GM12878 (cell line): ENCODE results near the gene C1QTNF1. TPM values are rescaled to one million over a fixed set of nuclear protein-coding genes. Genes with fewer than 3 reads are reported as not detected.

Source experiments
- ATAC-seq: fragments of 200-7000 bp; cut with Tn5 transposase; 3 replicates; pipeline ENCODE4 v1.9.1; 2020; ENCODE audit warnings: mild to moderate bottlenecking, moderate library complexity
- BruUV-seq: library from RNA; stranded (reverse); fragments of 400-500 nt; replicated peaks from 2 replicates; lab custom pipeline; 2021; lab: Mats Ljungman, UMichigan
- CTCF ChIA-PET: fragments of 300-600 bp; sonication (Branson Sonifier 250); formaldehyde crosslinking; extraction: SDS; loops from one replicate; lab custom pipeline; 2021; ENCODE audit warnings: inconsistent platforms; lab: Yijun Ruan, JAX
- POLR2A ChIA-PET: fragments of 350-600 bp; formaldehyde crosslinking; extraction: SDS; loops from one replicate; lab custom pipeline; 2021; ENCODE audit warnings: inconsistent platforms; lab: Charles Lee
- RAD21 ChIA-PET: fragments of 300-600 bp; sonication (Branson Sonifier 250); formaldehyde crosslinking; loops from one replicate; lab custom pipeline; 2023; ENCODE audit warnings: antibody characterized with exemption; ENCODE audit not compliant: unreplicated experiment; lab: Charles Lee
- SMC1A ChIA-PET: fragments of 300-600 bp; sonication (Branson Sonifier 250); formaldehyde crosslinking; loops from one replicate; lab custom pipeline; 2023; ENCODE audit not compliant: unreplicated experiment, uncharacterized antibody; lab: Charles Lee
- DNase-seq: peaks from one replicate; pipeline ENCODE4 v3.0.0-alpha.2; 2011; ENCODE audit warnings: low read depth, low spot score
- FAIRE-seq: peaks from 3 replicates; lab custom pipeline; 2011; peaks lifted over from hg19 to GRCh38; lab: Jason Lieb, UNC
- H2AFZ ChIP-seq: 2 replicates; pipeline ENCODE4 v1.6.0; 2011; ENCODE audit warnings: low read depth, low read length, control low read depth; ENCODE audit not compliant: control insufficient read depth
- H3K27ac ChIP-seq: 2 replicates; pipeline ENCODE4 v1.5.1; 2011; ENCODE audit warnings: control low read depth; ENCODE audit not compliant: control insufficient read depth, insufficient read depth
- H3K27me3 ChIP-seq, 2 experiments: replicated peaks in 1 of 2; 2 replicates each; pipeline versions ENCODE4 v1.6.0 to v1.6.1; 2011; ENCODE audit warnings: low read length in 1 of 2; ENCODE audit not compliant: control insufficient read depth in 2 of 2, insufficient read depth in 2 of 2
- H3K36me3 ChIP-seq, 2 experiments: 2 replicates each; pipeline ENCODE4 v1.5.1; 2011; ENCODE audit warnings: low read length in 1 of 2; ENCODE audit not compliant: control insufficient read depth in 2 of 2, insufficient read depth in 2 of 2
- H3K4me1 ChIP-seq: 2 replicates; pipeline ENCODE4 v1.6.1; 2011; ENCODE audit warnings: mild to moderate bottlenecking, low read length, moderate library complexity, mixed read lengths; ENCODE audit not compliant: control insufficient read depth, insufficient read depth
- H3K4me2 ChIP-seq: 2 replicates; pipeline ENCODE4 v1.6.0; 2011; ENCODE audit warnings: control low read depth; ENCODE audit not compliant: control insufficient read depth, insufficient read depth
- H3K4me3 ChIP-seq: fragments of 200-600 bp; sonication (generic); 2 replicates; pipeline ENCODE4 v1.5.1; 2016
- H3K79me2 ChIP-seq: 2 replicates; pipeline ENCODE4 v1.6.0; 2011; ENCODE audit warnings: low read length; ENCODE audit not compliant: control insufficient read depth, insufficient read depth
- H3K9ac ChIP-seq: 2 replicates; pipeline ENCODE4 v1.8.0; 2011; ENCODE audit warnings: low read length, control low read depth, mixed read lengths; ENCODE audit not compliant: control insufficient read depth, insufficient read depth
- H3K9me3 ChIP-seq: replicated peaks from 3 replicates; pipeline ENCODE4 v1.5.1; 2011; ENCODE audit warnings: mild to moderate bottlenecking, low read length; ENCODE audit not compliant: control insufficient read depth, insufficient read depth
- H4K20me1 ChIP-seq: 2 replicates; pipeline ENCODE4 v1.6.0; 2011; ENCODE audit not compliant: control insufficient read depth, insufficient read depth
- CHD2 ChIP-seq: IDR thresholded peaks from 2 replicates; pipeline ENCODE4 v1.6.1; 2011; ENCODE audit warnings: low read depth, low read length, improper control_type of control experiment, borderline replicate concordance
- ESRRA ChIP-seq: IDR thresholded peaks from 2 replicates; pipeline ENCODE4 v1.6.1; 2012; ENCODE audit warnings: mild to moderate bottlenecking, low read length, improper control_type of control experiment
- IKZF1 ChIP-seq: fragments of 450-650 bp; conservative IDR thresholded peaks from 2 replicates; pipeline ENCODE4 v1.6.1; 2017; ENCODE audit warnings: antibody characterized with exemption, mild to moderate bottlenecking
- POLR2AphosphoS5 ChIP-seq: IDR thresholded peaks from 2 replicates; pipeline ENCODE4 v1.6.1; 2011; ENCODE audit warnings: mild to moderate bottlenecking, low read length, inconsistent platforms
- RUNX3 ChIP-seq: IDR thresholded peaks from 2 replicates; pipeline ENCODE4 v1.6.1; 2012; ENCODE audit warnings: low read length, inconsistent platforms
- SMAD5 ChIP-seq: IDR thresholded peaks from 2 replicates; pipeline ENCODE4 v1.6.1; 2016; ENCODE audit warnings: antibody characterized with exemption, low read depth
- SMC3 ChIP-seq: IDR thresholded peaks from 2 replicates; pipeline ENCODE4 v1.6.1; 2011; ENCODE audit warnings: low read length, improper control_type of control experiment, borderline replicate concordance
- SUZ12 ChIP-seq: fragments of 200-600 bp; sonication (generic); IDR thresholded peaks from one replicate; pipeline ENCODE4 v1.6.1; 2018; ENCODE audit warnings: antibody characterized with exemption, mild to moderate bottlenecking; ENCODE audit not compliant: unreplicated experiment
- TCF3 ChIP-seq: IDR thresholded peaks from 2 replicates; pipeline ENCODE4 v1.6.1; 2012; ENCODE audit warnings: low read depth, mild to moderate bottlenecking, low read length, borderline replicate concordance; ENCODE audit not compliant: insufficient read depth
- WGBS: methylation state at CpG from one replicate; pipeline ENCODE4 v1.1.6; 2016; ENCODE audit warnings: low lambda C conversion rate; ENCODE audit not compliant: insufficient replicate concordance, insufficient coverage; ENCODE audit errors: missing lambda C conversion rate; 5-methylcytosine and 5-hydroxymethylcytosine counted together
- in situ Hi-C: fragments of 300-500 bp; cut with MboI; formaldehyde crosslinking; loops from 9 replicates; pipeline ENCODE4 v1.14.3; 2018; ENCODE audit warnings: mixed read lengths
- intact Hi-C: fragments of 100-400 bp; cut with micrococcal nuclease; formaldehyde crosslinking; loops from one replicate; pipeline ENCODE4 v1.14.2; 2022; ENCODE audit not compliant: unreplicated experiment
- polyA plus RNA-seq, 11 experiments: library from polyadenylated mRNA; depleted of rRNA in 4 of 11; unstranded in 6 of 11; stranded (reverse) in 5 of 11; fragments of >200 nt; fragmentation: Nextera tagmentation in 4 of 11; fragmentation: Illumina TruSeq in 1 of 11; extraction: Ambion mirVana in 4 of 11; extraction: Trizol in 1 of 11; gene quantifications; 1 replicate in 1 of 11; 2 replicates in 10 of 11; pipeline versions ENCODE4 v1.2.1 to v1.2.3, GENCODE V29; 2011 to 2016; ENCODE audit warnings: inconsistent platforms in 2 of 11, missing spikeins in 2 of 11, low read depth in 1 of 11
- total RNA-seq, 4 experiments: library from RNA; depleted of rRNA in 3 of 4; stranded (reverse); fragments of >200 nt in 3 of 4; fragmentation: Illumina TruSeq in 1 of 4; extraction: Trizol in 1 of 4; gene quantifications; 2 replicates each; pipeline versions ENCODE4 v1.2.1 to v1.2.3, GENCODE V29; 2013 to 2021
- TF ChIP-seq, protein P1 (sequence below): IDR thresholded peaks from 2 replicates; pipeline ENCODE4 v1.6.1; 2012; ENCODE audit warnings: mild to moderate bottlenecking, low read depth, low read length
- TF ChIP-seq, protein P2 (sequence below): fragments of 450-650 bp; formaldehyde crosslinking; IDR thresholded peaks from 2 replicates; pipeline ENCODE4 v1.4.0; 2020; ENCODE audit warnings: mild to moderate bottlenecking, moderate library complexity
- TF ChIP-seq, protein P3 (sequence below): fragments of 450-650 bp; IDR thresholded peaks from 2 replicates; pipeline ENCODE4 v1.6.1; 2018; ENCODE audit warnings: borderline replicate concordance, mild to moderate bottlenecking; ENCODE audit not compliant: partially characterized antibody

C1QTNF1 gene
- total and polyA plus RNA-seq, 10 of the 15 experiments (the other 5 are each of a cell fraction or from before 2014, with no cell fraction given) = 0.05 to 1.1 (median 0.15) TPM; not detected in 4

DNA sequence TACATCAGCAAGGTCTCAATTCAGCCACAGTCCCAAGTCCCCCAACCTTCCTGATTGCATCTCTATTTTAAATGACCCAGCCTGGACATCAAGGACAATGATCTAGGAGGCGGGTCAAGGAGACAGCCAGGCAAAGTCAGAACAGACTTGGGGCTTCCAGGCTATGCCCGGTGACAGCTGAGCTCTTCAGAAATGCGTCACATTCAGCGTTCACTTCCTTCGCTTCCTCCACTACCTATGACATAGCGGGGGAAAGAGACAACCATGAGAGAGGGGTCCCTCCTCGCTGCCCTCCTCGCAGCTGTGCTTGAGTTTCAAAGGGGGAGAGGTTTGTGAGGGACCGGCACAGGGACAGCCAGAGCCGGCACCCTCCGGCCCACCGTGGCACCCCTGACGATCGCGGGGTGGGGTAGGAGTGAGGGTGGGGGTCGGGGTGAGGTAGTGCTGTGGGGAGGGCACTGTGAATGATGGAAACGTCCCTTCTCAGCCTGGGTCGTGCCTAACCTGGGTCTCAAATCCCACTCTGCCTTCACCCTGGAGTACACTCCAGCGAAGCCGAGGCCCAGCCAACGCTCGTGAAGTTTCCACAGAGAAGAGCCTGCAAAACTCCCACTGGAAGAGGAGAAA, 31.9 kb upstream of the C1QTNF1 start:
- H3K27ac ChIP-seq = no peak overlapping the region
- no peaks in the 10 kb centered on the region for H3K27me3 ChIP-seq
- H3K9ac ChIP-seq = no peak overlapping the region
- BruUV-seq = no TSS peak
- ChIA-PET SMC1A (no interaction called here), RAD21 (no interaction called here), CTCF (interaction anchor here (0.9 kb wide), 1 partner anchor 21 kb away, joined by 3 read pairs; no protein-coding TSS in a partner anchor), POLR2A (no interaction called here)
- H3K9me3 ChIP-seq = no peaks in the 10 kb centered on the region; the same call in 2 of the 3 replicates
- no peak overlapping the region for H2AFZ ChIP-seq
- peaks cover 5% of the 10 kb centered on the region; the same call in 1 of the 2 replicates for H4K20me1 ChIP-seq
- peaks cover 10 to 23% of the 10 kb centered on the region in 2 experiments for H3K36me3 ChIP-seq
- H3K79me2 ChIP-seq = no peaks in the 10 kb centered on the region
- H3K4me2 ChIP-seq = no peak overlapping the region
- intact Hi-C loops (no loop called here), in situ Hi-C loops (no loop called here)
- WGBS = 91% methylated on average over 18 of the region's 22 CpGs
- H3K4me1 ChIP-seq = no peaks in the 10 kb centered on the region; the same call in 1 of the 2 replicates
- no peak overlapping the region for H3K4me3 ChIP-seq
- DNase-seq = no peak
- FAIRE-seq = no peak
- ATAC-seq = no peak
- TF ChIP-seq IKZF1 (no peak), POLR2AphosphoS5 (no peak), RUNX3 (no peak), SMC3 (no peak), TCF3 (no peak), ESRRA (no peak), CHD2 (no peak), SUZ12 (no peak), SMAD5 (no peak)
- TF ChIP-seq, protein P1, sequence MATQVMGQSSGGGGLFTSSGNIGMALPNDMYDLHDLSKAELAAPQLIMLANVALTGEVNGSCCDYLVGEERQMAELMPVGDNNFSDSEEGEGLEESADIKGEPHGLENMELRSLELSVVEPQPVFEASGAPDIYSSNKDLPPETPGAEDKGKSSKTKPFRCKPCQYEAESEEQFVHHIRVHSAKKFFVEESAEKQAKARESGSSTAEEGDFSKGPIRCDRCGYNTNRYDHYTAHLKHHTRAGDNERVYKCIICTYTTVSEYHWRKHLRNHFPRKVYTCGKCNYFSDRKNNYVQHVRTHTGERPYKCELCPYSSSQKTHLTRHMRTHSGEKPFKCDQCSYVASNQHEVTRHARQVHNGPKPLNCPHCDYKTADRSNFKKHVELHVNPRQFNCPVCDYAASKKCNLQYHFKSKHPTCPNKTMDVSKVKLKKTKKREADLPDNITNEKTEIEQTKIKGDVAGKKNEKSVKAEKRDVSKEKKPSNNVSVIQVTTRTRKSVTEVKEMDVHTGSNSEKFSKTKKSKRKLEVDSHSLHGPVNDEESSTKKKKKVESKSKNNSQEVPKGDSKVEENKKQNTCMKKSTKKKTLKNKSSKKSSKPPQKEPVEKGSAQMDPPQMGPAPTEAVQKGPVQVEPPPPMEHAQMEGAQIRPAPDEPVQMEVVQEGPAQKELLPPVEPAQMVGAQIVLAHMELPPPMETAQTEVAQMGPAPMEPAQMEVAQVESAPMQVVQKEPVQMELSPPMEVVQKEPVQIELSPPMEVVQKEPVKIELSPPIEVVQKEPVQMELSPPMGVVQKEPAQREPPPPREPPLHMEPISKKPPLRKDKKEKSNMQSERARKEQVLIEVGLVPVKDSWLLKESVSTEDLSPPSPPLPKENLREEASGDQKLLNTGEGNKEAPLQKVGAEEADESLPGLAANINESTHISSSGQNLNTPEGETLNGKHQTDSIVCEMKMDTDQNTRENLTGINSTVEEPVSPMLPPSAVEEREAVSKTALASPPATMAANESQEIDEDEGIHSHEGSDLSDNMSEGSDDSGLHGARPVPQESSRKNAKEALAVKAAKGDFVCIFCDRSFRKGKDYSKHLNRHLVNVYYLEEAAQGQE = no peak
- TF ChIP-seq, protein P2, sequence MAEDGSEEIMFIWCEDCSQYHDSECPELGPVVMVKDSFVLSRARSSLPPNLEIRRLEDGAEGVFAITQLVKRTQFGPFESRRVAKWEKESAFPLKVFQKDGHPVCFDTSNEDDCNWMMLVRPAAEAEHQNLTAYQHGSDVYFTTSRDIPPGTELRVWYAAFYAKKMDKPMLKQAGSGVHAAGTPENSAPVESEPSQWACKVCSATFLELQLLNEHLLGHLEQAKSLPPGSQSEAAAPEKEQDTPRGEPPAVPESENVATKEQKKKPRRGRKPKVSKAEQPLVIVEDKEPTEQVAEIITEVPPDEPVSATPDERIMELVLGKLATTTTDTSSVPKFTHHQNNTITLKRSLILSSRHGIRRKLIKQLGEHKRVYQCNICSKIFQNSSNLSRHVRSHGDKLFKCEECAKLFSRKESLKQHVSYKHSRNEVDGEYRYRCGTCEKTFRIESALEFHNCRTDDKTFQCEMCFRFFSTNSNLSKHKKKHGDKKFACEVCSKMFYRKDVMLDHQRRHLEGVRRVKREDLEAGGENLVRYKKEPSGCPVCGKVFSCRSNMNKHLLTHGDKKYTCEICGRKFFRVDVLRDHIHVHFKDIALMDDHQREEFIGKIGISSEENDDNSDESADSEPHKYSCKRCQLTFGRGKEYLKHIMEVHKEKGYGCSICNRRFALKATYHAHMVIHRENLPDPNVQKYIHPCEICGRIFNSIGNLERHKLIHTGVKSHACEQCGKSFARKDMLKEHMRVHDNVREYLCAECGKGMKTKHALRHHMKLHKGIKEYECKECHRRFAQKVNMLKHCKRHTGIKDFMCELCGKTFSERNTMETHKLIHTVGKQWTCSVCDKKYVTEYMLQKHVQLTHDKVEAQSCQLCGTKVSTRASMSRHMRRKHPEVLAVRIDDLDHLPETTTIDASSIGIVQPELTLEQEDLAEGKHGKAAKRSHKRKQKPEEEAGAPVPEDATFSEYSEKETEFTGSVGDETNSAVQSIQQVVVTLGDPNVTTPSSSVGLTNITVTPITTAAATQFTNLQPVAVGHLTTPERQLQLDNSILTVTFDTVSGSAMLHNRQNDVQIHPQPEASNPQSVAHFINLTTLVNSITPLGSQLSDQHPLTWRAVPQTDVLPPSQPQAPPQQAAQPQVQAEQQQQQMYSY (CRISPR knock-in tag) = no peak
- TF ChIP-seq, protein P3, sequence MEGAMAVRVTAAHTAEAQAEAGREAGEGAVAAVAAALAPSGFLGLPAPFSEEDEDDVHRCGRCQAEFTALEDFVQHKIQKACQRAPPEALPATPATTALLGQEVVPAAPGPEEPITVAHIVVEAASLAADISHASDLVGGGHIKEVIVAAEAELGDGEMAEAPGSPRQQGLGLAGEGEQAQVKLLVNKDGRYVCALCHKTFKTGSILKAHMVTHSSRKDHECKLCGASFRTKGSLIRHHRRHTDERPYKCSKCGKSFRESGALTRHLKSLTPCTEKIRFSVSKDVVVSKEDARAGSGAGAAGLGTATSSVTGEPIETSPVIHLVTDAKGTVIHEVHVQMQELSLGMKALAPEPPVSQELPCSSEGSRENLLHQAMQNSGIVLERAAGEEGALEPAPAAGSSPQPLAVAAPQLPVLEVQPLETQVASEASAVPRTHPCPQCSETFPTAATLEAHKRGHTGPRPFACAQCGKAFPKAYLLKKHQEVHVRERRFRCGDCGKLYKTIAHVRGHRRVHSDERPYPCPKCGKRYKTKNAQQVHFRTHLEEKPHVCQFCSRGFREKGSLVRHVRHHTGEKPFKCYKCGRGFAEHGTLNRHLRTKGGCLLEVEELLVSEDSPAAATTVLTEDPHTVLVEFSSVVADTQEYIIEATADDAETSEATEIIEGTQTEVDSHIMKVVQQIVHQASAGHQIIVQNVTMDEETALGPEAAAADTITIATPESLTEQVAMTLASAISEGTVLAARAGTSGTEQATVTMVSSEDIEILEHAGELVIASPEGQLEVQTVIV = no peak
